Smooth muscle cell (in vitro differentiated cells): ENCODE results near the gene TRAPPC11. TPM values are rescaled to one million over a fixed set of nuclear protein-coding genes. Genes with fewer than 3 reads are reported as not detected.

Experiments
- DNase-seq: peaks from one replicate; lab custom pipeline; 2025; ENCODE audit not compliant: unreplicated experiment; lab: John Stamatoyannopoulos, UW
- H2AFZ ChIP-seq: fragments of 200-600 bp; sonication (generic); 2 replicates; pipeline ENCODE4 v1.6.0; 2016; ENCODE audit warnings: antibody characterized with exemption, low read depth, mild to moderate bottlenecking
- H3F3A ChIP-seq: fragments of 200-600 bp; sonication (generic); 2 replicates; pipeline ENCODE4 v1.6.0; 2017; ENCODE audit warnings: antibody characterized with exemption, low read depth
- H3K27ac ChIP-seq: fragments of 200-600 bp; sonication (generic); 2 replicates; pipeline ENCODE4 v1.5.1; 2016; ENCODE audit warnings: low read depth, mild to moderate bottlenecking
- H3K27me3 ChIP-seq: fragments of 200-600 bp; sonication (generic); 2 replicates; pipeline ENCODE4 v1.6.1; 2016; ENCODE audit warnings: low read depth, mild to moderate bottlenecking
- H3K36me3 ChIP-seq: fragments of 200-600 bp; sonication (generic); 2 replicates; pipeline ENCODE4 v1.5.1; 2016; ENCODE audit warnings: low read depth
- H3K4me1 ChIP-seq: fragments of 200-600 bp; sonication (generic); 2 replicates; pipeline ENCODE4 v1.5.1; 2016; ENCODE audit warnings: low read depth
- H3K4me2 ChIP-seq: fragments of 200-600 bp; sonication (generic); 2 replicates; pipeline ENCODE4 v1.6.0; 2016; ENCODE audit warnings: mild to moderate bottlenecking
- H3K4me3 ChIP-seq: fragments of 200-600 bp; sonication (generic); 2 replicates; pipeline ENCODE4 v1.5.1; 2016; ENCODE audit warnings: mild to moderate bottlenecking
- H3K79me2 ChIP-seq: fragments of 200-600 bp; sonication (generic); 2 replicates; pipeline ENCODE4 v1.6.0; 2016; ENCODE audit warnings: low read depth, mild to moderate bottlenecking
- H3K9ac ChIP-seq: fragments of 200-600 bp; sonication (generic); 2 replicates; pipeline ENCODE4 v1.6.0; 2016; ENCODE audit warnings: low read depth
- H3K9me3 ChIP-seq: fragments of 200-600 bp; sonication (generic); replicated peaks from 2 replicates; pipeline ENCODE4 v1.5.1; 2016; ENCODE audit warnings: low read depth
- H4K20me1 ChIP-seq: fragments of 200-600 bp; sonication (generic); 2 replicates; pipeline ENCODE4 v1.6.0; 2016; ENCODE audit warnings: low read depth
- WGBS: methylation state at CpG from one replicate; pipeline ENCODE4 v1.1.7; 2016; ENCODE audit warnings: low lambda C conversion rate; 5-methylcytosine and 5-hydroxymethylcytosine counted together
- polyA plus RNA-seq: library from polyadenylated mRNA; unstranded; fragments of >200 nt; fragmentation: Nextera tagmentation; extraction: Ambion mirVana; gene quantifications from 2 replicates; pipeline ENCODE4 v1.2.1, GENCODE V29; 2016
- total RNA-seq: library from RNA; depleted of rRNA; stranded (reverse); fragments of >200 nt; gene quantifications from 2 replicates; pipeline ENCODE4 v1.2.3, GENCODE V29; 2014
- TF ChIP-seq, protein P1 (sequence below): fragments of 200-600 bp; sonication (generic); IDR thresholded peaks from 2 replicates; pipeline ENCODE4 v1.5.1; 2017; ENCODE audit warnings: borderline replicate concordance, mild to moderate bottlenecking, antibody characterized with exemption; ENCODE audit not compliant: insufficient read depth, poor library complexity, severe bottlenecking

Gene TRAPPC11
- total and polyA plus RNA-seq, 2 experiments from 2014 or later, result 12.4 to 41.0 TPM

DNA sequence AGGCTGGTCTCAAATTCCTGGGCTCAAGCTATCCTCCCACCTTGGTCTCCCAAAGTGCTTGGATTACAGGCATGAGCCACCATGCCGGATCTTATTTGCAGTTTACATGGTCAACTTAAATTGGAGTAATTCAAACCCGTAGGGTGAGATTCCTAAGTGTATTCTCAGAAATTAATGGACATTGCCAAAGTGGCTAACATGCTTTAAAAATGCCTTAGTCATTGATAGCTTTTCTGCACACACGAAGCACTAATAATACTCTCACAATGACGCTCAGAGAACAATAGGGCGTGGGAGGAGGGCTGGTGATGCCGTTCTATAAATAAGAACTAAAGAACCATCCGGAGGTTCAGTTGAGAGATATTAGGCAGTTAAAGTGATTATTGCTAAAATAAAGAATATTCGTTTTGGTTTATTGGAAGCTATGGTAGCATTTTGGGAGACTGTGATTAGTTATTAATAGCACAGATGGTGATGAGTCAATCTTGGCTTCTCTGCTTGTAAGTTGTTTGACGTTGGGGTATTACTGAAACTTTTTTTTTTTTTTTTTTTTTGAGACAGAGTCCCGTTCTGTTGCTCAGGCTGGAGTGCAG, 79.1 kb downstream of the TRAPPC11 start:
- no peak overlapping the region for H2AFZ ChIP-seq
- H3K27me3 ChIP-seq, result no peaks in the 10 kb centered on the region
- no peaks in the 10 kb centered on the region for H3K9me3 ChIP-seq
- DNase-seq, result no peak
- H3K4me3 ChIP-seq, result no peak overlapping the region
- no peak overlapping the region for H3K4me2 ChIP-seq
- no peaks in the 10 kb centered on the region for H3K4me1 ChIP-seq
- TF ChIP-seq, protein P1, sequence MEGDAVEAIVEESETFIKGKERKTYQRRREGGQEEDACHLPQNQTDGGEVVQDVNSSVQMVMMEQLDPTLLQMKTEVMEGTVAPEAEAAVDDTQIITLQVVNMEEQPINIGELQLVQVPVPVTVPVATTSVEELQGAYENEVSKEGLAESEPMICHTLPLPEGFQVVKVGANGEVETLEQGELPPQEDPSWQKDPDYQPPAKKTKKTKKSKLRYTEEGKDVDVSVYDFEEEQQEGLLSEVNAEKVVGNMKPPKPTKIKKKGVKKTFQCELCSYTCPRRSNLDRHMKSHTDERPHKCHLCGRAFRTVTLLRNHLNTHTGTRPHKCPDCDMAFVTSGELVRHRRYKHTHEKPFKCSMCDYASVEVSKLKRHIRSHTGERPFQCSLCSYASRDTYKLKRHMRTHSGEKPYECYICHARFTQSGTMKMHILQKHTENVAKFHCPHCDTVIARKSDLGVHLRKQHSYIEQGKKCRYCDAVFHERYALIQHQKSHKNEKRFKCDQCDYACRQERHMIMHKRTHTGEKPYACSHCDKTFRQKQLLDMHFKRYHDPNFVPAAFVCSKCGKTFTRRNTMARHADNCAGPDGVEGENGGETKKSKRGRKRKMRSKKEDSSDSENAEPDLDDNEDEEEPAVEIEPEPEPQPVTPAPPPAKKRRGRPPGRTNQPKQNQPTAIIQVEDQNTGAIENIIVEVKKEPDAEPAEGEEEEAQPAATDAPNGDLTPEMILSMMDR, result no peak
- no peaks in the 10 kb centered on the region for H3K79me2 ChIP-seq
- no peaks in the 10 kb centered on the region for H3K36me3 ChIP-seq
- no peaks in the 10 kb centered on the region for H4K20me1 ChIP-seq
- 66% methylated on average over 10 of the region's 10 CpGs for WGBS
- no peaks in the 10 kb centered on the region for H3F3A ChIP-seq
- peak overlapping the region; percentile 62 for H3K27ac ChIP-seq
- no peak overlapping the region for H3K9ac ChIP-seq

DNA sequence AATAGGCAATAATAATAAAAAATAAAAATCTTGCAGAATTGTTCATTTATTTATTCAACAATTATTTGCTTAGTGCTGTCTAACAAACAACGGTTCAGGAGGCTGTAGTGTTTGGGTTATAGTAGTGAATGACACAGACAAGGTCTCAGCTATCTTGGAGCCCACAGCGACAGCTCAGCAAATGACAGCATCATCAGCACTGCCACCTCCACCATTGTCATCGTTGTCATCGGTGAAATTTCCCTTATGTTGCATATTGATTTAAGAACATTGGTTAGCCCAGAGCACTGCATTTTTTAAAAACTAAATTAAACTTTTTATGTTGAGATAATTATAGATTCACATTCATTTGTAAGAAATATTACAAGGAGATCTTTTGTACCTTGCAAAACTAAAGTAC, 79.9 kb downstream of the TRAPPC11 start:
- H3K9ac ChIP-seq, result no peak overlapping the region
- no peaks in the 10 kb centered on the region for H4K20me1 ChIP-seq
- 95% methylated on average over 4 of the region's 4 CpGs for WGBS
- no peaks in the 10 kb centered on the region for H3K9me3 ChIP-seq
- H3K27ac ChIP-seq, result peak overlapping the region; percentile 62
- H3K4me2 ChIP-seq, result no peak overlapping the region
- no peak overlapping the region for H3K4me3 ChIP-seq
- H3K27me3 ChIP-seq, result no peaks in the 10 kb centered on the region
- no peak overlapping the region for H2AFZ ChIP-seq
- H3K36me3 ChIP-seq, result no peaks in the 10 kb centered on the region
- no peaks in the 10 kb centered on the region for H3K79me2 ChIP-seq
- TF ChIP-seq, protein P1, result no peak
- DNase-seq, result no peak
- no peaks in the 10 kb centered on the region for H3F3A ChIP-seq
- H3K4me1 ChIP-seq, result no peaks in the 10 kb centered on the region

DNA sequence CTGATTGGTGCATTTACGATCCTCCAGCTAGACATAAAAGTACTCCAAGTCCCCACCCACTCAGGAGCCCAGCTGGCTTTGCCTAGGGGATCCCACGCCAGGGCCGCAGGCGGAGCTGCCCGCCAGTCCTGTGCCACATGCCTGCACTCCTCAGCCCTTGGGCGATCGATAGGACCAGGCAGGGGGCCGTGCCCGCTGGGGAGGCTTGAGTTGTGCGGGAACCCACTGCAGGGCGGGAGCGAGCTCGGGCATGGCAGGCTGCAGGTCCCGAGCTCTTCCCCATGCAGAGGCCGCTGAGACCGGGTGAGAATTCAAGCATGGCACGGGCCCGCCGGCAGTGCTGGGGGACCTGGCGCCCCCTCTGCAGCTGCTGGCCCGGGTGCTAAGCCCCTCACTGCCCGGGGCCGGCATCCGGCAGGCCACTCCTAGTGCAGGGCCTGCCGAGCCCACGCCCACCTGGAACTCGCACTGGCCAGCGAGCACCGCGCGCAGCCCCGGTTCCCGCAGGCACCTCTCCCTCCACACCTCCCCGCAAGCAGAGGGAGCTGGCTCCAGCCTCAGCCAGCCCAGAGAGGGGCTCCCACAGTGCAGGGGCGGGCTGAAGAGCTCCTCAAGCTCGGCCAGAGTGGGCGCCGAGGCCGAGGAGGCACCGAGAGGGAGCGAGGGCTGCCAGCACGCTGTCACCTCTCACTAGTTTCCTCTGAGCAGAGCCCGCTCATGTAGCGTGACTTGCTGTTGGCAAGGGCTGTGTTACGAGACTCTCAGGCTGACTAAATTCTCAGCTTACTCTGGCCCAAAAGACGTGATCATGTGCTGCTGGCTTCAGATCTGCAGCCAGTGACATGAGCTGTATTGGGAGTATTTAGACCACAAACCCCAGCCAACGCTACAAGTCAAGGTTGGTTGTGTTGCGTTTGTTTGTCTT, 87.5 kb downstream of the TRAPPC11 start:
- Histone ChIP-seq H3K9me3 (no peaks in the 10 kb centered on the region), H3K4me2 (no peak overlapping the region), H3K79me2 (no peaks in the 10 kb centered on the region), H3K27me3 (no peaks in the 10 kb centered on the region), H3K4me3 (no peak overlapping the region), H3K4me1 (no peaks in the 10 kb centered on the region), H2AFZ (no peak overlapping the region), H4K20me1 (no peaks in the 10 kb centered on the region), H3K27ac (no peak overlapping the region), H3K9ac (no peak overlapping the region), H3F3A (no peaks in the 10 kb centered on the region), H3K36me3 (no peaks in the 10 kb centered on the region)
- 93% methylated on average over 32 of the region's 48 CpGs for WGBS
- TF ChIP-seq, protein P1, result no peak
- DNase-seq, result no peak
